Muscle of leg (tissue), 16 donors: ENCODE data around the gene CCL27. TPM values are rescaled to one million over a fixed set of nuclear protein-coding genes. Genes with fewer than 3 reads are reported as not detected.

Source experiments
- DNase-seq: peaks from one replicate; pipeline ENCODE4 v3.0.0; 2013
- H3K27ac ChIP-seq: one replicate; pipeline ENCODE4 v1.5.1; 2013; ENCODE audit warnings: mild to moderate bottlenecking, low read length, control low read depth
- H3K27me3 ChIP-seq: one replicate; pipeline ENCODE4 v1.6.1; 2013; ENCODE audit warnings: low read length; ENCODE audit not compliant: control insufficient read depth, insufficient read depth
- H3K36me3 ChIP-seq: one replicate; pipeline ENCODE4 v1.6.1; 2013; ENCODE audit warnings: low read length; ENCODE audit not compliant: control insufficient read depth, insufficient read depth
- H3K4me1 ChIP-seq: one replicate; pipeline ENCODE4 v1.6.1; 2013; ENCODE audit warnings: low read length; ENCODE audit not compliant: control insufficient read depth, insufficient read depth
- H3K4me3 ChIP-seq: one replicate; pipeline ENCODE4 v1.5.1; 2013; ENCODE audit warnings: low read length, control low read depth
- H3K9me3 ChIP-seq: replicated peaks from 2 replicates; pipeline ENCODE4 v1.6.1; 2013; ENCODE audit warnings: low read depth, low read length; ENCODE audit not compliant: control insufficient read depth
- WGBS: methylation state at CpG from one replicate; pipeline ENCODE4 v1.1.5; 2013; ENCODE audit warnings: missing lambda C conversion rate; ENCODE audit not compliant: insufficient coverage; 5-methylcytosine and 5-hydroxymethylcytosine counted together
- long read RNA-seq, 11 donors: transcript quantifications; one replicate each; lab custom pipeline, GENCODE V29; 2026
- polyA plus RNA-seq, 8 donors: library from polyadenylated mRNA; unstranded; fragments of 120-200 nt; gene quantifications; one replicate each; pipeline versions ENCODE4 v1.2.1 to v1.2.3, GENCODE V29; 2013; ENCODE audit warnings: inconsistent platforms in 1 of 8, low replicate concordance in 1 of 8; ENCODE audit not compliant: insufficient read length in 8 of 8, insufficient read depth in 1 of 8
- total RNA-seq: library from RNA; stranded (reverse); fragments of 120-200 nt; gene quantifications from one replicate; pipeline ENCODE4 v1.2.4, GENCODE V29; 2013

CCL27 gene
- total RNA-seq = 0.31 TPM
- polyA plus RNA-seq = 1 to 10 TPM in 1 of 8 donors, under 1 TPM in 6, not detected in 1; 0.53 to 1.1 (median 0.63) TPM
- long read RNA-seq, donor 1 = 0 reads
- long read RNA-seq, donor 2, partial matches to known transcripts = 0 of 1 reads
- long read RNA-seq, donor 2, other reads (novel, unspliced or antisense) = 0 of 1 reads
- long read RNA-seq, donor 3 = 0 reads
- long read RNA-seq, donor 4, partial matches to known transcripts = 11 of 26 reads
- long read RNA-seq, donor 4, other reads (novel, unspliced or antisense) = 15 of 26 reads
- long read RNA-seq, donor 5 = 0 reads
- long read RNA-seq, donor 6 = 0 reads
- long read RNA-seq, donor 7, partial matches to known transcripts = 0 of 1 reads
- long read RNA-seq, donor 7, other reads (novel, unspliced or antisense) = 0 of 1 reads
- long read RNA-seq, donor 8, partial matches to known transcripts = 63 of 77 reads
- long read RNA-seq, donor 8, other reads (novel, unspliced or antisense) = 14 of 77 reads
- long read RNA-seq, donor 9 = 0 reads
- long read RNA-seq, donor 10 = 0 reads
- long read RNA-seq, donor 11, partial matches to known transcripts = 0 of 1 reads
- long read RNA-seq, donor 11, other reads (novel, unspliced or antisense) = 0 of 1 reads

DNA sequence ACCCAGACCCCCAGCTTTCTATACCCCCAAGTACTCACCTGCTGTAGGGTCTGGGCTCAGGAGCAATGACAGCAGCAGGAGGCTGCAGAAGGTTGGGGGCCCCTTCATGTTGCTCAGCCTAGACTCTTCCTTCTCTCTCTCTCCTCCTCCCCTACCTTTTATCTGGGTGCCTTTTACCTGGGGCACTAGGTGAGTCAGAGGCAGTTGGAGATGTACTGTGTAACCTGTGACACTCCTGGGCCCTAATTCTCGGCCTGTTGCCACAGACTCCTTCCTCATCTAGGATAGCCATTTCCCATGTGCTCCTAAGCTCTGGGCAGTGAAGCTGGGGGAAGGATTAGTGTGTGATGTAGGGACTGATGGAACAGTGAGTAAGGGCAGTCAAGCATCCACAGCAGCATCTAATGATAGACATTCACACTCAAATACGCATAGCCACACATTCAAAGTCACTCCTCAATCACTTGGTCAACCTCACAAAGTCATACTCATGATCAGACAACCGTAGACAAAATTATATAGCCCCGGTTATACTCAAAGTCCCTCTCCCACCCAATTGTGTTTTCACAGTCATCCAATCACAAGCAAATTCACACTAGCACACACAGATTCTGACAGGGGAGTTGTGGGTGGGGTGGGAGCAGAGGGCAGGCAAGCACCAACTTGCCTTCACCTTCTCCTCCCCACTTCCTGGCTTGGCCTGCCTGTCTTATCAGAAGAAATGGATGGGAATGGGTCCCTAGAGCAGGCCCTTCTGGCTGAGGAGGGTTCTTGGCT, at the start of gene CCL27:
CCL27 (minus strand) TSS at position 132 of the 777 bp plus-strand sequence; CDS start at position 108, 24 bp downstream.
- peaks cover 17% of the 10 kb centered on the region for H3K4me1 ChIP-seq
- peaks cover 56% of the 10 kb centered on the region for H3K36me3 ChIP-seq
- WGBS = no CpG with 5 or more reads among the region's 4 CpGs
- DNase-seq = no peak
- no peak within 1 kb of the TSS for H3K27ac ChIP-seq
- H3K9me3 ChIP-seq = no peaks in the 10 kb centered on the region
- H3K27me3 ChIP-seq = no peaks in the 10 kb centered on the region
- H3K4me3 ChIP-seq = no peak within 1 kb of the TSS

DNA sequence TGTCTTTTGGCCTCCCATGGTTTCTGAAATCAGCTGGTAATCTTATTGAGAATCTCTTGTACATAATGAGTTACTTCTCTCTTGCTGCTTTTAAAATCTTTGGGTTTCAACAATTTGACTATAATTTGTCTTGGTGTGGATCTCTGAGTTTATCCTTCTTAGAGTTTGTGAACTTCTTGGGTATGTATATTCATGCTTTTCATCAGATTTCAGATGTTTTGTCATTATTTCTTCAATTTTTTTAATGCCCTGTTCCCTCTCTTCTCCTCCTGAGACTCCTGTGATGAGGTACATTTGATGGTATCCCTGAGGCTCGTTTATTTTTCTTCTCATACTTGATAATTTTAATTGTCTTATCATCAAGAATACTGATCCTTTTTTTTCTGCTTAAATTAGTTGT, 49.7 kb upstream of the CCL27 start:
- Histone ChIP-seq H3K9me3 (no peaks in the 10 kb centered on the region), H3K4me3 (no peak overlapping the region), H3K4me1 (peaks cover 4% of the 10 kb centered on the region), H3K36me3 (no peaks in the 10 kb centered on the region), H3K27ac (no peak overlapping the region), H3K27me3 (peaks cover 3% of the 10 kb centered on the region)
- WGBS = no CpG with 5 or more reads among the region's 1 CpG
- DNase-seq = no peak

GRCh38 chr9:34710023-34710422, 47.6 kb upstream of the CCL27 start, which contains the start of gene CCL21:
CCL21 (minus strand) TSS chr9:34710136; CDS start chr9:34710066, 70 bp downstream.
- Histone ChIP-seq H3K4me1 (peaks cover 4% of the 10 kb centered on the region), H3K9me3 (no peaks in the 10 kb centered on the region), H3K27ac (no peak within 1 kb of the TSS), H3K36me3 (no peaks in the 10 kb centered on the region), H3K27me3 (no peaks in the 10 kb centered on the region), H3K4me3 (no peak within 1 kb of the TSS)
- DNase-seq = peak; percentile 58
- WGBS = no CpG with 5 or more reads among the region's 2 CpGs

- Histone ChIP-seq H3K36me3 (no peaks in the 10 kb centered on the region), H3K27ac (no peak overlapping the region), H3K4me1 (peaks cover 4% of the 10 kb centered on the region), H3K9me3 (no peaks in the 10 kb centered on the region), H3K4me3 (no peak overlapping the region), H3K27me3 (no peaks in the 10 kb centered on the region)
- WGBS = 84% methylated on average over 5 of the region's 9 CpGs
- DNase-seq = no peak
These were observed 46.9 kb upstream of the CCL27 start for GRCh38 chr9:34709196-34709978.

- Histone ChIP-seq H3K27ac (no peak overlapping the region), H3K27me3 (no peaks in the 10 kb centered on the region), H3K4me3 (no peak overlapping the region), H3K36me3 (no peaks in the 10 kb centered on the region), H3K4me1 (peaks cover 4% of the 10 kb centered on the region), H3K9me3 (no peaks in the 10 kb centered on the region)
- DNase-seq = no peak
- WGBS = 78% methylated on average over 2 of the region's 2 CpGs
These were observed 44.7 kb upstream of the CCL27 start for GRCh38 chr9:34707130-34707529.

DNA sequence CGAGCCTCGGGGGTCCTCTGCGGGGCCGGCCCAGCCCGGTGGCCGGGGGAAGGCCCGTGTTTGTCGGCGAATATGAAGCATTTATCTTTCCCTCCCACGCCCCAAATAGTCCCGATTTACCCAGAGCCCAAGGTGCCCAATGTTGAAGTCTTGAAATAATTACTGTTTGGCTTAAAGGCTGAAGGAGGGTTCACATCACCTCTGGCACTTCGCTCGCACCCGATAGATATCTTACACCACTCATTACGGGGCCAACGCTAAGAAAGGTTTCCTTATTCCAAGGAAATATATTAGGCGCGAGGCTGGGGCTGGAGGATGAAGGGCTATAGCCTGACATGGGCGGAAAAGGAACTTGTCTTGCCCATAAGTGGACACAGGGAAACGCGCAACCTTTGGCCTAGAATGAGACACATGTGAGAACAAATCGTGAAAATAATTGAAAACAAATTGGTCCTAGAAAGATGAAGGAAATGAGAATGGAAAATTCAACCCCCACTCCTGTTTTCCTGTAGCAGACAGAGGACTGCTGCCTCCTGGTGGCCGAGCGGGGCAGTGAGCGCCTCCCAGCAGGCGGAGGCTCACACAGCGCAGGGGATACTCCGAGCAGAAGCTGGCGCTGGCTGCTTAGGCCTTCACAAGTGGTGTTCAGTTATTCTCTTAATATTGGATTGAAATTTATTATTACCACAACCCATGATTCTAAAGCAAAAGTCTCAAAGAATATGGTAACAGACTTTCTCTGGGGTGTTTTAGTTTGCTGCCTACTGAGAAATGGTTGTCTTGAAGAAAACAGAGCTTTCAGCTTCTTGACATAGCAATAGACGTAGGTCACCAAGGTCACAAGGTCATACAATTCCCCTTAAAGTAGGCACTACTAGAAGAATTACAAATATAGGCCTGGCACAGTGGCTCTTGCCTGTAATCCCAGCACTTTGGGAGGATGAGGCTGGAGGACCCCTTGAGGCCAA, 39.6 kb upstream of the CCL27 start:
- peak overlapping the region; percentile 34 for H3K4me3 ChIP-seq
- peaks cover 7% of the 10 kb centered on the region for H3K4me1 ChIP-seq
- H3K36me3 ChIP-seq = no peaks in the 10 kb centered on the region
- peak overlapping the region; percentile 74 for H3K27ac ChIP-seq
- 0% methylated on average over 7 of the region's 30 CpGs for WGBS
- peak; percentile 89 for DNase-seq
- no peaks in the 10 kb centered on the region for H3K9me3 ChIP-seq
- peaks cover 8% of the 10 kb centered on the region for H3K27me3 ChIP-seq

DNA sequence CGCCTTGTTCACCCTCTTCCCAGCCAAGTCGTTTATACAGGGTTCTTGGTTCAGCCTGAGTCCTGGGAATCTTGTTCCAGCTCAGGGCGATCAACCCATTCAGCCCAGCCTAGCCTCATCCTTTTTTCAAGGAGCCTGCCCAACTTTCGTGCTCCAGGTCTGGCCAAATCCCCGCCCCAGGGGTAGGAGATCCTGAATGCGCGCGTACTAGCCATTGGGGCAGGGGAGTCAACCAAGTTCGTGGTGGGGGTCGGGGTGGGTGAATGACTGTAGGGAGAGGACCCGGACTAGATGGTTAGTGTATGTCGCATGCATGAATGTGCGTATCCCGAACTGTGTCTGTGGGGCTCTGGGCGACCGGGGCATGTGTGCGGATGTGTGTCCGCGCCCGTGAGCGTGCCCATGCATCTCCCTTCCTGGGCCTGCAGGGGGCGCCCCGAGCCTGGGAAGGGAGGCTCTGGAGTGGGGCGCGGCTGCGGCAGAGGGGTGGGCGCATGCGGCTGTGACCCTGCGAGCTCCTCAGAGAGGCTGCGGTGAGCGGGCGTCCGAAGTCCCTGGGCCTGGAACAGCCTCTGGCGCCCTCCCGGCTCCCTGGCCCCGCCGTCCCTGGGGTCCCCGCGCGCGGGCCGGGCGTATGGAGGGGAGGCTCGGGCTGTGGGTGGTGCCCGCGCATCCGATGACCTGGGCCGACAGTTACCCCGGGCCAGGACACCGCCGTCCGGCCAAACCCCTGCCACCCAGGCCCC, 38.7 kb upstream of the CCL27 start:
- DNase-seq = peak; percentile 73
- no peaks in the 10 kb centered on the region for H3K36me3 ChIP-seq
- peaks cover 7% of the 10 kb centered on the region for H3K4me1 ChIP-seq
- no peak overlapping the region for H3K27ac ChIP-seq
- H3K27me3 ChIP-seq = peaks cover 8% of the 10 kb centered on the region
- WGBS = 6% methylated on average over 51 of the region's 52 CpGs
- H3K9me3 ChIP-seq = no peaks in the 10 kb centered on the region
- H3K4me3 ChIP-seq = peak overlapping the region; percentile 34

- no peak for DNase-seq
- H3K27ac ChIP-seq = no peak overlapping the region
- H3K9me3 ChIP-seq = no peaks in the 10 kb centered on the region
- H3K4me3 ChIP-seq = no peak overlapping the region
- H3K36me3 ChIP-seq = no peaks in the 10 kb centered on the region
- H3K4me1 ChIP-seq = no peaks in the 10 kb centered on the region
- peaks cover 2% of the 10 kb centered on the region for H3K27me3 ChIP-seq
These were observed 32.4 kb upstream of the CCL27 start for GRCh38 chr9:34694811-34695210.
